SK-N-SH treated with all-trans-retinoic acid at 6 μM for 48 hours (cell line): ENCODE results near the gene ARHGEF16.

Source experiments
- ATAC-seq: fragments of 200-7000 bp; cut with Tn5 transposase; 3 replicates; pipeline ENCODE4 v1.9.1; 2020; ENCODE audit warnings: mild to moderate bottlenecking, moderate library complexity
- ARNTL ChIP-seq: fragments of 450-650 bp; formaldehyde crosslinking; IDR thresholded peaks from 2 replicates; pipeline ENCODE4 v1.5.0; 2020; ENCODE audit warnings: low read depth, mild to moderate bottlenecking, moderate library complexity, borderline replicate concordance
- BACH2 ChIP-seq: fragments of 250-450 bp; sonication (Bioruptor Pico); IDR thresholded peaks from 2 replicates; pipeline ENCODE4 v1.9.0; 2021; ENCODE audit warnings: mild to moderate bottlenecking, borderline replicate concordance
- CSDC2 ChIP-seq: fragments of 250-450 bp; sonication (Bioruptor Pico); IDR thresholded peaks from 2 replicates; pipeline ENCODE4 v1.5.0; 2020; ENCODE audit warnings: mild to moderate bottlenecking, moderate library complexity
- ESRRG ChIP-seq: fragments of 250-450 bp; sonication (Bioruptor Pico); IDR thresholded peaks from 2 replicates; pipeline ENCODE4 v1.6.1; 2021; ENCODE audit warnings: mild to moderate bottlenecking
- GLIS3 ChIP-seq: fragments of 250-450 bp; sonication (Bioruptor Pico); IDR thresholded peaks from 2 replicates; pipeline ENCODE4 v1.5.0; 2020; ENCODE audit warnings: mild to moderate bottlenecking, moderate library complexity
- ISL1 ChIP-seq: fragments of 250-450 bp; sonication (Bioruptor Pico); IDR thresholded peaks from 2 replicates; pipeline ENCODE4 v2.1.2; 2022; ENCODE audit warnings: mild to moderate bottlenecking, moderate library complexity
- OSR1 ChIP-seq: fragments of 250-450 bp; sonication (Bioruptor Pico); IDR thresholded peaks from 2 replicates; pipeline ENCODE4 v1.8.0; 2022; ENCODE audit warnings: moderate library complexity, mild to moderate bottlenecking, inconsistent platforms
- PPARA ChIP-seq: fragments of 250-450 bp; sonication (Bioruptor Pico); IDR thresholded peaks from 2 replicates; pipeline ENCODE4 v1.5.0; 2020; ENCODE audit warnings: mild to moderate bottlenecking, borderline replicate concordance
- RARB ChIP-seq: fragments of 250-450 bp; sonication (Bioruptor Pico); IDR thresholded peaks from 2 replicates; pipeline ENCODE4 v1.8.0; 2021; ENCODE audit warnings: mild to moderate bottlenecking, moderate library complexity
- TCF4 ChIP-seq: fragments of 250-450 bp; sonication (Bioruptor Pico); IDR thresholded peaks from 2 replicates; pipeline ENCODE4 v1.8.0; 2021; ENCODE audit warnings: mild to moderate bottlenecking, moderate library complexity, borderline replicate concordance
- TOX ChIP-seq: fragments of 250-450 bp; sonication (Bioruptor Pico); IDR thresholded peaks from 2 replicates; pipeline ENCODE4 v1.8.0; 2021; ENCODE audit warnings: mild to moderate bottlenecking, moderate library complexity, borderline replicate concordance
- ZC3H10 ChIP-seq: fragments of 250-450 bp; sonication (Bioruptor Pico); IDR thresholded peaks from 2 replicates; pipeline ENCODE4 v1.5.1; 2021; ENCODE audit warnings: mild to moderate bottlenecking, moderate library complexity
- ZFP3 ChIP-seq: fragments of 250-450 bp; sonication (Bioruptor Pico); IDR thresholded peaks from 2 replicates; pipeline ENCODE4 v1.5.0; 2020; ENCODE audit warnings: mild to moderate bottlenecking, moderate library complexity
- ZFP30 ChIP-seq: fragments of 450-650 bp; formaldehyde crosslinking; IDR thresholded peaks from 2 replicates; pipeline ENCODE4 v1.5.0; 2022; ENCODE audit warnings: mild to moderate bottlenecking, moderate library complexity
- ZNF565 ChIP-seq: fragments of 450-650 bp; formaldehyde crosslinking; conservative IDR thresholded peaks from 2 replicates; pipeline ENCODE4 v1.5.0; 2020; ENCODE audit warnings: low read depth, mild to moderate bottlenecking, moderate library complexity
- ZNF70 ChIP-seq: fragments of 450-650 bp; formaldehyde crosslinking; IDR thresholded peaks from 2 replicates; pipeline ENCODE4 v1.5.0; 2020; ENCODE audit warnings: mild to moderate bottlenecking, moderate library complexity
- ZNF8 ChIP-seq: fragments of 450-650 bp; formaldehyde crosslinking; IDR thresholded peaks from 2 replicates; pipeline ENCODE4 v1.5.0; 2020; ENCODE audit warnings: mild to moderate bottlenecking, moderate library complexity
- TF ChIP-seq, protein P1 (sequence below): fragments of 250-450 bp; sonication (Bioruptor Pico); IDR thresholded peaks from 2 replicates; pipeline ENCODE4 v1.8.0; 2021; ENCODE audit warnings: low read depth, mild to moderate bottlenecking, moderate library complexity, borderline replicate concordance
- TF ChIP-seq, protein P2 (sequence below): fragments of 250-450 bp; sonication (Bioruptor Pico); IDR thresholded peaks from 2 replicates; pipeline ENCODE4 v1.5.0; 2020; ENCODE audit warnings: mild to moderate bottlenecking, moderate library complexity
- TF ChIP-seq, protein P3 (sequence below): fragments of 250-450 bp; sonication (Bioruptor Pico); IDR thresholded peaks from 2 replicates; pipeline ENCODE4 v1.8.0; 2020; ENCODE audit warnings: mild to moderate bottlenecking, moderate library complexity, borderline replicate concordance

The ARHGEF16 gene

DNA sequence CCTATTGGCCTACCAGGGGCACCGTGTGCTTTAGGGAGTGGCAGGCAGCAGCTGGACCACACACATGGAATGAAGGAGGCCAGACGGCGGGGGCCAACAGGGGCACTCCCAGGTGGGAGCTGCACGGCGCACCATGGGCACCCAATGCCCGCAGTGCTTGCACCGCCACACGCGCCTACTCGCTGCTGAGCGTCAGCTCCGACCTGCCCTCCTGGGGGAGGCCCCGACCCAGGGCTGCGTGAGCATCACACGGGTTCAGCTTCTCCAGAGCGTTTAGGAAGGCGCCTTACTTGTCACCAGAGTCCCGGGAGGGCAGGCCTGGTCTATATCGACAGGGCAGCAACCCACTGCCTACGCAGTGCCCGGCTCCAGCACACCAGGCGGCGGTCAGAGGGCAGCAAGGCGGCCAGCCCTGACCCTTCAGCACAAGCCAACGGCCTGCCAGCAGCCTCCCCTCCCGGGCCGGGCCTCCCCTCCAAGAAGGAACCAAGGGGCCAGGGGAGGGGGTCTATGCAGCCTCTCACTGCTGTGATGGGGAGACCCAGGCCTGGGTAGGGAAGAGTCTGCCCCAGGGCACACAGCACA is 64.9 kb downstream of the ARHGEF16 start:
- ATAC-seq, result no peak
- no peak for TF ChIP-seq GLIS3
- TF ChIP-seq TCF4 (CRISPR knock-in tag), result no peak
- TF ChIP-seq ZFP30 (CRISPR knock-in tag), result no peak
- TF ChIP-seq ARNTL, result no peak
- TF ChIP-seq ESRRG (CRISPR knock-in tag), result no peak
- no peak for TF ChIP-seq ZNF565 (CRISPR knock-in tag)
- TF ChIP-seq ZNF70 (CRISPR knock-in tag), result no peak
- no peak for TF ChIP-seq PPARA (CRISPR knock-in tag)
- TF ChIP-seq CSDC2, result no peak
- TF ChIP-seq RARB (CRISPR knock-in tag), result no peak
- TF ChIP-seq TOX, result no peak
- TF ChIP-seq, protein P1, sequence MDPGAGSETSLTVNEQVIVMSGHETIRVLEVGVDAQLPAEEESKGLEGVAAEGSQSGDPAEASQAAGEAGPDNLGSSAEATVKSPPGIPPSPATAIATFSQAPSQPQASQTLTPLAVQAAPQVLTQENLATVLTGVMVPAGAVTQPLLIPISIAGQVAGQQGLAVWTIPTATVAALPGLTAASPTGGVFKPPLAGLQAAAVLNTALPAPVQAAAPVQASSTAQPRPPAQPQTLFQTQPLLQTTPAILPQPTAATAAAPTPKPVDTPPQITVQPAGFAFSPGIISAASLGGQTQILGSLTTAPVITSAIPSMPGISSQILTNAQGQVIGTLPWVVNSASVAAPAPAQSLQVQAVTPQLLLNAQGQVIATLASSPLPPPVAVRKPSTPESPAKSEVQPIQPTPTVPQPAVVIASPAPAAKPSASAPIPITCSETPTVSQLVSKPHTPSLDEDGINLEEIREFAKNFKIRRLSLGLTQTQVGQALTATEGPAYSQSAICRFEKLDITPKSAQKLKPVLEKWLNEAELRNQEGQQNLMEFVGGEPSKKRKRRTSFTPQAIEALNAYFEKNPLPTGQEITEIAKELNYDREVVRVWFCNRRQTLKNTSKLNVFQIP (CRISPR knock-in tag), result no peak
- TF ChIP-seq, all 23 proteins: peak for 0

DNA sequence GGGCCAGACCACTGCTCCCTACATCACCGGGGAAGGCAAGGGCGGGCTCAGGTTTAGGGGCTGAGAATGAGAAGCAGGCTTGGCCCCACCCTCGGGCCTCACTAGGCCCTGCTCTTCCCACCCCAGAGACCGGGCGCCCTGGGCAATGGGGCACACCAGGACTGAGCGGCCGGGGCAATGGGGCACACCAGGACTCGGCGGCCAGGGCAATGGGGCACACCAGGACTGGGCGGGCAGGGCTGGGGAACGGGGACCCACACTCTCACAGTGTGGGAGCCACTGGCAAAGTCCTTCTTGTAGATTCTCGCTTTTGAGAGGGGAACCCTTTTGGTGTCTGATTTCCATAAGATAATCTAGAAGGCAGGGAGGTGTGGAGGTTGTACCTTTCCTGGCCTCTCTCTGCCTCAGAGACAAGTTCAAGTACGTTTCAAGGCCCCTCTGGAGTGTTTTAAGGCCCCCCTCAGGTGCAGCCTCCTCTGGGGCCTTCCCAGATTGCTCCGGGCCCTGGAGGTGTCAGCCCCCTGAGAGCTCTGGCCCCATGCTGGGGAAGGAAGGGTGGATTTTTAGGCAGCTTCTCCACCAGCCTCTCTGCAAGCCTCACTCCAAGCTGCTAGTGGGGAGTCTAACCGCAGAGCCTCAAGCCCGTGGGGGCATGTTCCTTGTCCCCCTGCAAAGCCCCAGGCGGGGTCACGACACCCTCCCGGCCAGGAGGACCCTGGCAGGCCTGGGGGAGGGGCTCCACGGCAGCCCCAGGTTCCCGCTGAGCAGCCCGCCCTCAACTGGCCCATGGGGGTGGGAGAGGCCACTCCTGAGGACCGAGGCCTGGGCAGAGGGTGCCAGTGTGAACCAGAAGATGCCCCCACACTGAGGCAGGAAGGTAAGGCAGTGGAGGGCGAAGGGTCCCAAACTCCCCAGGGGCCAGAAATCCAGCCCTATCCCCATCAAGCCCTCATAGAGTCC is 66.2 kb downstream of the ARHGEF16 start:
- TF ChIP-seq ZNF565 (CRISPR knock-in tag) (no peak), GLIS3 (no peak), ISL1 (CRISPR knock-in tag) (no peak), ZNF8 (no peak), OSR1 (no peak), ESRRG (CRISPR knock-in tag) (no peak)
- TF ChIP-seq, protein P2, sequence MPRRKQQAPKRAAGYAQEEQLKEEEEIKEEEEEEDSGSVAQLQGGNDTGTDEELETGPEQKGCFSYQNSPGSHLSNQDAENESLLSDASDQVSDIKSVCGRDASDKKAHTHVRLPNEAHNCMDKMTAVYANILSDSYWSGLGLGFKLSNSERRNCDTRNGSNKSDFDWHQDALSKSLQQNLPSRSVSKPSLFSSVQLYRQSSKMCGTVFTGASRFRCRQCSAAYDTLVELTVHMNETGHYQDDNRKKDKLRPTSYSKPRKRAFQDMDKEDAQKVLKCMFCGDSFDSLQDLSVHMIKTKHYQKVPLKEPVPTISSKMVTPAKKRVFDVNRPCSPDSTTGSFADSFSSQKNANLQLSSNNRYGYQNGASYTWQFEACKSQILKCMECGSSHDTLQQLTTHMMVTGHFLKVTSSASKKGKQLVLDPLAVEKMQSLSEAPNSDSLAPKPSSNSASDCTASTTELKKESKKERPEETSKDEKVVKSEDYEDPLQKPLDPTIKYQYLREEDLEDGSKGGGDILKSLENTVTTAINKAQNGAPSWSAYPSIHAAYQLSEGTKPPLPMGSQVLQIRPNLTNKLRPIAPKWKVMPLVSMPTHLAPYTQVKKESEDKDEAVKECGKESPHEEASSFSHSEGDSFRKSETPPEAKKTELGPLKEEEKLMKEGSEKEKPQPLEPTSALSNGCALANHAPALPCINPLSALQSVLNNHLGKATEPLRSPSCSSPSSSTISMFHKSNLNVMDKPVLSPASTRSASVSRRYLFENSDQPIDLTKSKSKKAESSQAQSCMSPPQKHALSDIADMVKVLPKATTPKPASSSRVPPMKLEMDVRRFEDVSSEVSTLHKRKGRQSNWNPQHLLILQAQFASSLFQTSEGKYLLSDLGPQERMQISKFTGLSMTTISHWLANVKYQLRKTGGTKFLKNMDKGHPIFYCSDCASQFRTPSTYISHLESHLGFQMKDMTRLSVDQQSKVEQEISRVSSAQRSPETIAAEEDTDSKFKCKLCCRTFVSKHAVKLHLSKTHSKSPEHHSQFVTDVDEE (CRISPR knock-in tag), result no peak
- TF ChIP-seq, protein P1 (CRISPR knock-in tag), result no peak
- no peak for ATAC-seq

DNA sequence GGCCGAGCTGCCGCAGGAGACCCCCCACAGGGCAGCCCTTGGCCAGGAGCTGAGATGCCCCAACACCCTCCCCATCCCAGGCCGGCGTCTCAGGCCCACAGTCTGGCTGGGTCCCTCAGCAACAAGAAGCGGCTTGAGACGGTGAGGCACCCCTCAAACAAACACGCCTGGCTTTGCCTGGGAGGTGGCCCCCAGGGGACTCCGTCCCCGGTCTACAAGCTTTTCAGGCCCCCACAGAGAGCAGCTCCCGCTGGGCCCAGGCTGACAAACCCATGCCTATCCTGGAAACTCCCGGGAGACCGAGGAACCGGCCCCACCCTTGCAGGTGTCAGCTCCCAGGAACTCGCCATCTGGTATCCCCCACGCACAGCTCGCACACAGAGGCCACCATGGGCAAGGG is 67.0 kb downstream of the ARHGEF16 start:
- ATAC-seq, result no peak
- TF ChIP-seq ZFP30 (CRISPR knock-in tag) (no peak), GLIS3 (no peak), CSDC2 (no peak), ZNF70 (CRISPR knock-in tag) (no peak), ISL1 (CRISPR knock-in tag) (no peak), OSR1 (no peak), ZFP3 (CRISPR knock-in tag) (no peak), ZC3H10 (CRISPR knock-in tag) (no peak), TCF4 (CRISPR knock-in tag) (no peak), BACH2 (CRISPR knock-in tag) (no peak)
- TF ChIP-seq, protein P3, sequence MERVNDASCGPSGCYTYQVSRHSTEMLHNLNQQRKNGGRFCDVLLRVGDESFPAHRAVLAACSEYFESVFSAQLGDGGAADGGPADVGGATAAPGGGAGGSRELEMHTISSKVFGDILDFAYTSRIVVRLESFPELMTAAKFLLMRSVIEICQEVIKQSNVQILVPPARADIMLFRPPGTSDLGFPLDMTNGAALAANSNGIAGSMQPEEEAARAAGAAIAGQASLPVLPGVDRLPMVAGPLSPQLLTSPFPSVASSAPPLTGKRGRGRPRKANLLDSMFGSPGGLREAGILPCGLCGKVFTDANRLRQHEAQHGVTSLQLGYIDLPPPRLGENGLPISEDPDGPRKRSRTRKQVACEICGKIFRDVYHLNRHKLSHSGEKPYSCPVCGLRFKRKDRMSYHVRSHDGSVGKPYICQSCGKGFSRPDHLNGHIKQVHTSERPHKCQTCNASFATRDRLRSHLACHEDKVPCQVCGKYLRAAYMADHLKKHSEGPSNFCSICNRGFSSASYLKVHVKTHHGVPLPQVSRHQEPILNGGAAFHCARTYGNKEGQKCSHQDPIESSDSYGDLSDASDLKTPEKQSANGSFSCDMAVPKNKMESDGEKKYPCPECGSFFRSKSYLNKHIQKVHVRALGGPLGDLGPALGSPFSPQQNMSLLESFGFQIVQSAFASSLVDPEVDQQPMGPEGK, result no peak
